Hematopoietic multipotent progenitor cell treated with erythropoietin and hydrocortisone succinate and interleukin-3 and kit ligand, for 8 days (in vitro differentiated cells): ENCODE data around the gene GATD1.

Experiments
- DNase-seq: peaks from one replicate; pipeline ENCODE4 v3.0.0-alpha.2; 2015

The GATD1 gene

GRCh38 chr11:794766-795633 lies 17.7 kb upstream of the GATD1 start:
- no peak for DNase-seq

GRCh38 chr11:794013-794765 lies 16.9 kb upstream of the GATD1 start:
- DNase-seq = no peak

GRCh38 chr11:793556-793955 lies 16.3 kb upstream of the GATD1 start:
- no peak for DNase-seq

DNA sequence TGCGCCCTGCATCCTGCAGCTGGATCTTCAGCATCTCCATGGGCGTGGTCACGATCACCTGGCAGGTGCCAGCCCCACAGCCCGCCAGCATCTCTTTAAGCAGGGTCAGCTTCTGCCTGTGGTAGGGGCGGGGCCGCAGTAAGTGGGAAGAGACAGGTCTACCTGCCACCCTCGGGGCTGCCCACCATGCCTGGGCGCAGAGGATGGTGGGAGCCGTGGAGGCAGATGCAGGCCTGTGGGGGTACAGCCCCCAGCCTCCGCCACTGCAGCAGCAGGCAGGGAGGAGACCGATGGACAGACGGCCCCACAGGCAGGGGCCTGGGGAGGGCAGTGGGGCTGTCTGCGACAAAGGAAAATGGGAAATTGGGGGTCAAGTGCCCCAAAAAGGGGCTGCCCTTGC lies 15.6 kb upstream of the GATD1 start:
- DNase-seq = no peak

GRCh38 chr11:792535-792821 lies 15.2 kb upstream of the GATD1 start:
- DNase-seq = no peak

GRCh38 chr11:791658-792534 lies 14.6 kb upstream of the GATD1 start:
- DNase-seq = no peak

DNA sequence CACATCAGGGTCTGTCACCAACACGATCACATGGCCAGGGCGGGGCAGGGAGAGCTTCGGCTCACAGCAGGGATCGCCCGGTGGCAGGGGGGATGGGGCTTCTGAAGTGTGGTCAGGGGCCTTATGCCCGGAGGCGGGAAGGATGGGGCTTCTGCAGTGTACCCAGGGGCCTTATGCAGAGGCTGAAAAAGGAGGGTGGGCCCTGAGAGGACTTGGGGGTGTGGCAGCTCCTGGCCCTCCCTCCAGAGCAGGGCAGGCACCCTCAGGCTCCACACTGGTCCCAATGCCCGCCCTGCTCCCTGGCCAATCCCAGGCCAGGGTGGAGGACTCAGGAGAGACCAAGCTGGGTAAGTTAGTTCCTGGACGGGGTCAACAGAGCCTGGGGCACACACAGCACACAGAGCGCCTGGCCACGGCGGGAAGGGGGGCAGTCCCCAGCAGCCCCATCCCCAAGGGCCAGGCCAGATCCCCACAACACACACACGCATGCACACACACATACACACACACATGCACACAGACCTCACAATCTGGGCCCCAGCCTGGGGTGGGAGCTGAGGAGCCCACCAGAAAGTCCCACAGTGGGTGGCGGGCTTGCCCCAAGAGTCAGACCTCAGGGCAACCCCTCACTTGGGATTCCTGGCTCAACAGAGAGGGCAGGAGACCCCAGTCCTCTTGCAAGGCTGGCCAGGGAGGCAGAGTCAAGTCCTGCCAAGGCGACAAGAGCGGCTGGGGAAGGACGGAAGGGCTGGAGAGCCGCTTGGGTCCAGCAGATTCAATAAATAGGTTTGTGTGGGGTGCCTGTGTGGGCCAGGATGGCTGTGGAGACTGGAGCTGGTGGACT lies 13.7 kb upstream of the GATD1 start:
- no peak for DNase-seq

- DNase-seq = no peak
These were observed 12.7 kb upstream of the GATD1 start, which contains the start of gene CEND1 for GRCh38 chr11:789943-790342. Gene CEND1, minus strand, starts transcription at chr11:790090. Its CDS starts 1,514 bp downstream, at chr11:788576.

- no peak for DNase-seq
These were observed 12.0 kb upstream of the GATD1 start for GRCh38 chr11:788953-789940.

DNA sequence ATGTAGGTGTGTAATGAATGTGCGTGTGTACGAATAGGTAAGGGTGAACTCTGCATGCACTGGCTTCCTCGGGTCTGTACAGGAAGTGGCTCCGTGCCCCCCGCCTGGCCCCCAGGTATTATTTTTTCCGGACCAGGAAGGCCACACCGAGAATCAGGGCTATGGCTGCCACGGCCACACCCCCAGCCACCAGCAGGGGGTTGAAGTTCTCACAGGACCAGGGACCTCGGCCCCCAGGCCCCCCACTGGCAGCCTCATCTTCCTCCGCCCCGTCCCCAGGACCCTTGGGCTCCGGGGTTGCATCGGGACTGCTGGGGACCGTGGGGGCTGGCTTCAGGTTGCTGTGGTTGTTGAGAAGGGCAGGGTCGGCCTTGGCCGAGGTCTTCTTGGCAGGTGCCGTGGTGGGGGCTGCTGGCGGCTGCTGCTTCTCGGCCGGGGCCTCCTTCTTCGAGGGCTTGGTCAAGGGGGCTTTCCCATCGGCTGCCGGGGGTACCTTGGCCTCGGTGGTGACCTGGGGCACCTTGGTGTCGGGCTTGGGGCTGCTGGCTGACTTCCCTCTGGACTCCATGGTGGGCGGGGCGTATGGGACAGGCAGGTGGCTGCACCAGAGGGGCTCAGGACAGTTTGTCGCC lies 10.8 kb upstream of the GATD1 start:
- no peak for DNase-seq

DNA sequence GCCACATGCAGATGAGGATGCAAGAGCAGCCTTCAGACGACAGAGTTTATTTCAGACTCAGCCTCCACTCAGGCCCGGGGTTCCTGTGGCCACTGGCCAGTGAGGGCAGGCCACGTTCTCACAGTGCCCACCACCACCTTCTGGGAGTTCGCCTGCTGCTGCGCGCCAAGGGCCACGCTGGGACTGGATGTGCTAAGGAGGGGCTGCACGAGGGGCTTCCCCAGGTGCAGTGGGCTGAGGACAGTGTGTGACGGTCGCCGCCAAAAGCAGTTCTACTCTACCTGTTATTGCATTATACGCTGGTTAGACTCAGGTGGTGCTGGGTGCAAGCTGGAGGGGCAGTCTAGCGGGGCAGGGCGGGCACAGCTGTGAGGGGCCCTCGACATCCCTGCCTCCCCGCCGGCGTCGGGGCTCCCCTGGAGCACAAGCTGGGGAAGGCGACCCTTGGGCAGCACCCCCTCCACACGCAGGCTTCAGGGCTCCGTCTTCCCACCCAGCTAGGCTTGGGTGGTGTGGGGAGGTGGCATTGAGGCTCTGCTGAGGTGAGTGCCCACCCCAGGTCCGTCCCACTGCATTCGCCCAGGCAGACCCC lies 9.9 kb upstream of the GATD1 start:
- no peak for DNase-seq

GRCh38 chr11:786235-787083 lies 9.2 kb upstream of the GATD1 start:
- DNase-seq = no peak

- peak; percentile 57 for DNase-seq
These were observed 6.3 kb upstream of the GATD1 start for GRCh38 chr11:783581-784015.

- DNase-seq = no peak
These were observed 5.2 kb upstream of the GATD1 start for GRCh38 chr11:782264-783174.

DNA sequence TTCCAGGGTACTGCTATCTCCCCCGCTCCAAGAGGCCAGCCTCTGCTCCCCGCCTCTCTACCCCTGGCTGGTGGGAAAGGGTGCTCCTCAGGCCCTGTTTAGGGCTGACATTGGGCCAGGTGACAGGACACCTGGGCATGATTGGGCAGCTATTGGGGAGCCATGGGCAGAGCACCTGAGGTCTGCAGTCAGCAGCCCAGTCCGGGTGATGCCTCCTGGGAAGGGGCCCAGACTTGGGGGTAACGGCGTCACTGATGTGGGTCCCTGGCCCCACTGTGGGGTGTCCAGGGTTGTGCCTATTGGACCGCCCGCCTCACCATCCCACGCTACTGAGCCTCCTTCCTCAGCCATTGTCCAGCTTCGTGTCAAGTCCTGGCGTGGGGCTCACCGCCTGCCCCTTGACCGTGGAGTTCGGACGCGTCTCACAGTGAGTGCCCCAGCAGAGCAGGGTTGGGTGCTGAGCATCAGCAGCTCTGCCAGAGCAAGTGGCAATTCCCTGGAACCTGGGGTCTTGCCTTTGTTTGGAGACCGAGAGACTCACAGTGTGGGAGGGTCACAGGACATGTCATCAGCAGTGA lies 2.8 kb upstream of the GATD1 start:
- DNase-seq = no peak

- no peak for DNase-seq
These were observed 2.0 kb upstream of the GATD1 start for GRCh38 chr11:778976-779954.
